ENCODE measurements around the gene IPO4. TPM values are rescaled to one million over a fixed set of nuclear protein-coding genes. Genes with fewer than 3 reads are reported as not detected.
"Not testable (repeated sequence)": the region's sequence is repeated elsewhere in the genome, so short reads cannot be mapped to it uniquely, and the experiment has no call there.

Gene IPO4
- total RNA-seq, 6 experiments from 2014 or later = 17.9 to 44.0 (median 23.0) TPM

- intact Hi-C loops (cut with DNase I) = no loop called here
- no peaks in the 10 kb centered on the region for H3K27me3 ChIP-seq
- WGBS (ENCODE audit: insufficient coverage, low coverage, low lambda C conversion rate, missing lambda C conversion rate) = 100% methylated on average over 5 of the region's 11 CpGs
Observed at GRCh38 chr14:24206260-24207103, 17.9 kb upstream of the IPO4 start.

GRCh38 chr14:24204163-24205146 is 15.8 kb upstream of the IPO4 start:
- TF ChIP-seq CTCF (IDR thresholded peaks at IDR 0.05) (no peak), POLR2A (IDR thresholded peaks at IDR 0.05) (no peak)
- WGBS (ENCODE audit: insufficient coverage, low coverage, low lambda C conversion rate, missing lambda C conversion rate) = 91% methylated on average over 5 of the region's 7 CpGs
- H3K36me3 ChIP-seq = peaks cover 0 to 37% (median 0%) of the 10 kb centered on the region in 4 donors
- no peaks in the 10 kb centered on the region for H3K4me1 ChIP-seq
- no peaks in the 10 kb centered on the region for H3K9me3 ChIP-seq
- no peak for DNase-seq
- no peak overlapping the region for H3K4me3 ChIP-seq
- H3K27me3 ChIP-seq = no peaks in the 10 kb centered on the region
- no peak overlapping the region for H3K27ac ChIP-seq
- intact Hi-C loops (cut with DNase I) = no loop called here
- no peak for ATAC-seq

More at GRCh38 chr14:24206260-24207103, 17.9 kb upstream of the IPO4 start:
- Histone ChIP-seq H3K4me1 (no peaks in the 10 kb centered on the region), H3K9me3 (no peaks in the 10 kb centered on the region), H3K36me3 (peaks cover 0 to 56% (median 2%) of the 10 kb centered on the region in 4 donors), H3K27ac (no peak overlapping the region), H3K4me3 (no peak overlapping the region)
- DNase-seq = no peak
- ATAC-seq = no peak
- TF ChIP-seq CTCF (IDR thresholded peaks at IDR 0.05) = no peak
- no peak for TF ChIP-seq POLR2A (IDR thresholded peaks at IDR 0.05)

- H3K9me3 ChIP-seq; DNase-seq; ATAC-seq; H3K4me1 ChIP-seq; H3K27me3 ChIP-seq; H3K4me3 ChIP-seq; H3K27ac ChIP-seq; intact Hi-C loops (cut with DNase I): not testable (repeated sequence)
- 94% methylated on average over 8 of the region's 16 CpGs for WGBS (ENCODE audit: insufficient coverage, low coverage, low lambda C conversion rate, missing lambda C conversion rate)
- H3K36me3 ChIP-seq = peaks cover 0 to 26% (median 0%) of the 10 kb centered on the region in 4 donors
Observed at GRCh38 chr14:24203249-24203886, 14.8 kb upstream of the IPO4 start.

- DNase-seq; H3K27ac ChIP-seq; H3K9me3 ChIP-seq; H3K27me3 ChIP-seq; H3K4me3 ChIP-seq; intact Hi-C loops (cut with DNase I); ATAC-seq: not testable (repeated sequence)
- peaks cover 0 to 15% (median 5%) of the 10 kb centered on the region in 4 donors for H3K4me1 ChIP-seq
- peaks cover 0 to 18% (median 0%) of the 10 kb centered on the region in 4 donors for H3K36me3 ChIP-seq
- WGBS (ENCODE audit: insufficient coverage, low coverage, low lambda C conversion rate, missing lambda C conversion rate) = 93% methylated on average over 8 of the region's 8 CpGs
Observed at GRCh38 chr14:24202538-24202937, 13.9 kb upstream of the IPO4 start.

GRCh38 chr14:24198814-24199524 is 10.4 kb upstream of the IPO4 start:
- Histone ChIP-seq H3K4me3 (no peak overlapping the region), H3K36me3 (no peaks in the 10 kb centered on the region), H3K27ac (no peak overlapping the region), H3K4me1 (peaks cover 0 to 39% (median 7%) of the 10 kb centered on the region in 4 donors), H3K9me3 (no peaks in the 10 kb centered on the region), H3K27me3 (no peaks in the 10 kb centered on the region)
- DNase-seq (no peak), ATAC-seq (no peak)
- TF ChIP-seq POLR2A (IDR thresholded peaks at IDR 0.05) = no peak
- TF ChIP-seq CTCF (IDR thresholded peaks at IDR 0.05) = no peak
- 69% methylated on average over 7 of the region's 7 CpGs for WGBS (ENCODE audit: insufficient coverage, low coverage, low lambda C conversion rate, missing lambda C conversion rate)
- intact Hi-C loops (cut with DNase I) = no loop called here

Data from right lobe of liver (tissue), 6 donors.